Raji (cell line): ENCODE measurements around the gene GK.

Source experiments
- POLR2A ChIP-seq: IDR thresholded peaks from 2 replicates; pipeline ENCODE4 v1.6.1; 2011; ENCODE audit warnings: low read depth, low read length, control low read depth; ENCODE audit not compliant: insufficient read depth

Gene GK

GRCh38 chrX:30642642-30643041 is 10.6 kb upstream of the GK start:
- no peak for TF ChIP-seq POLR2A

GRCh38 chrX:30643313-30643821 is 9.9 kb upstream of the GK start:
- TF ChIP-seq POLR2A = no peak

- TF ChIP-seq POLR2A = no peak
Measured at GRCh38 chrX:30649859-30650258, 3.4 kb upstream of the GK start.

GRCh38 chrX:30652527-30653414 is 452 bp upstream of the GK start:
- peak; percentile 90 for TF ChIP-seq POLR2A

- no peak for TF ChIP-seq POLR2A
Measured at GRCh38 chrX:30654989-30655607, 1.9 kb downstream of the GK start.

GRCh38 chrX:30655991-30656390 is 2.8 kb downstream of the GK start:
- TF ChIP-seq POLR2A = no peak

GRCh38 chrX:30657196-30658161 is 4.3 kb downstream of the GK start:
- no peak for TF ChIP-seq POLR2A

- no peak for TF ChIP-seq POLR2A
Measured at GRCh38 chrX:30659421-30659820, 6.2 kb downstream of the GK start.

- no peak for TF ChIP-seq POLR2A
Measured at GRCh38 chrX:30661228-30661627, 8.0 kb downstream of the GK start.

- TF ChIP-seq POLR2A = no peak
Measured at GRCh38 chrX:30663322-30663721, 10.1 kb downstream of the GK start.

GRCh38 chrX:30665471-30665870 is 12.2 kb downstream of the GK start:
- TF ChIP-seq POLR2A = no peak

- TF ChIP-seq POLR2A = no peak
Measured at GRCh38 chrX:30666094-30666493, 12.9 kb downstream of the GK start.

GRCh38 chrX:30668581-30668980 is 15.4 kb downstream of the GK start:
- no peak for TF ChIP-seq POLR2A

GRCh38 chrX:30673127-30673796 is 20.0 kb downstream of the GK start:
- no peak for TF ChIP-seq POLR2A

- no peak for TF ChIP-seq POLR2A
Measured at GRCh38 chrX:30673884-30674598, 20.8 kb downstream of the GK start.

- TF ChIP-seq POLR2A = no peak
Measured at GRCh38 chrX:30674799-30675198, 21.6 kb downstream of the GK start.
